GM12878 (cell line): ENCODE results near the gene MAST2. TPM values are rescaled to one million over a fixed set of nuclear protein-coding genes. Genes with fewer than 3 reads are reported as not detected.

Experiments used
- ATAC-seq: fragments of 200-7000 bp; cut with Tn5 transposase; 3 replicates; pipeline ENCODE4 v1.9.1; 2020; ENCODE audit warnings: mild to moderate bottlenecking, moderate library complexity
- BruUV-seq: library from RNA; stranded (reverse); fragments of 400-500 nt; replicated peaks from 2 replicates; lab custom pipeline; 2021; lab: Mats Ljungman, UMichigan
- CTCF ChIA-PET: fragments of 300-600 bp; sonication (Branson Sonifier 250); formaldehyde crosslinking; extraction: SDS; loops from one replicate; lab custom pipeline; 2021; ENCODE audit warnings: inconsistent platforms; lab: Yijun Ruan, JAX
- POLR2A ChIA-PET: fragments of 350-600 bp; formaldehyde crosslinking; extraction: SDS; loops from one replicate; lab custom pipeline; 2021; ENCODE audit warnings: inconsistent platforms; lab: Charles Lee
- RAD21 ChIA-PET: fragments of 300-600 bp; sonication (Branson Sonifier 250); formaldehyde crosslinking; loops from one replicate; lab custom pipeline; 2023; ENCODE audit warnings: antibody characterized with exemption; ENCODE audit not compliant: unreplicated experiment; lab: Charles Lee
- SMC1A ChIA-PET: fragments of 300-600 bp; sonication (Branson Sonifier 250); formaldehyde crosslinking; loops from one replicate; lab custom pipeline; 2023; ENCODE audit not compliant: unreplicated experiment, uncharacterized antibody; lab: Charles Lee
- DNase-seq: peaks from one replicate; pipeline ENCODE4 v3.0.0-alpha.2; 2011; ENCODE audit warnings: low read depth, low spot score
- FAIRE-seq: peaks from 3 replicates; lab custom pipeline; 2011; peaks lifted over from hg19 to GRCh38; lab: Jason Lieb, UNC
- H2AFZ ChIP-seq: 2 replicates; pipeline ENCODE4 v1.6.0; 2011; ENCODE audit warnings: low read depth, low read length, control low read depth; ENCODE audit not compliant: control insufficient read depth
- H3K27ac ChIP-seq: 2 replicates; pipeline ENCODE4 v1.5.1; 2011; ENCODE audit warnings: control low read depth; ENCODE audit not compliant: control insufficient read depth, insufficient read depth
- H3K27me3 ChIP-seq, 2 experiments: replicated peaks in 1 of 2; 2 replicates each; pipeline versions ENCODE4 v1.6.0 to v1.6.1; 2011; ENCODE audit warnings: low read length in 1 of 2; ENCODE audit not compliant: control insufficient read depth in 2 of 2, insufficient read depth in 2 of 2
- H3K36me3 ChIP-seq, 2 experiments: 2 replicates each; pipeline ENCODE4 v1.5.1; 2011; ENCODE audit warnings: low read length in 1 of 2; ENCODE audit not compliant: control insufficient read depth in 2 of 2, insufficient read depth in 2 of 2
- H3K4me1 ChIP-seq: 2 replicates; pipeline ENCODE4 v1.6.1; 2011; ENCODE audit warnings: mild to moderate bottlenecking, low read length, moderate library complexity, mixed read lengths; ENCODE audit not compliant: control insufficient read depth, insufficient read depth
- H3K4me2 ChIP-seq: 2 replicates; pipeline ENCODE4 v1.6.0; 2011; ENCODE audit warnings: control low read depth; ENCODE audit not compliant: control insufficient read depth, insufficient read depth
- H3K4me3 ChIP-seq: fragments of 200-600 bp; sonication (generic); 2 replicates; pipeline ENCODE4 v1.5.1; 2016
- H3K79me2 ChIP-seq: 2 replicates; pipeline ENCODE4 v1.6.0; 2011; ENCODE audit warnings: low read length; ENCODE audit not compliant: control insufficient read depth, insufficient read depth
- H3K9ac ChIP-seq: 2 replicates; pipeline ENCODE4 v1.8.0; 2011; ENCODE audit warnings: low read length, control low read depth, mixed read lengths; ENCODE audit not compliant: control insufficient read depth, insufficient read depth
- H3K9me3 ChIP-seq: replicated peaks from 3 replicates; pipeline ENCODE4 v1.5.1; 2011; ENCODE audit warnings: mild to moderate bottlenecking, low read length; ENCODE audit not compliant: control insufficient read depth, insufficient read depth
- H4K20me1 ChIP-seq: 2 replicates; pipeline ENCODE4 v1.6.0; 2011; ENCODE audit not compliant: control insufficient read depth, insufficient read depth
- ASH2L ChIP-seq: fragments of 300-600, 200-600 bp; sonication (generic); IDR thresholded peaks from 2 replicates; pipeline ENCODE4 v1.6.1; 2017; ENCODE audit warnings: low read depth, mild to moderate bottlenecking, borderline replicate concordance
- FOXK2 ChIP-seq: fragments of 450-650 bp; IDR thresholded peaks from 2 replicates; pipeline ENCODE4 v1.6.1; 2017; ENCODE audit warnings: mild to moderate bottlenecking, moderate library complexity
- GABPA ChIP-seq: IDR thresholded peaks from 2 replicates; pipeline ENCODE4 v1.6.1; 2014; ENCODE audit warnings: antibody characterized with exemption, low read depth, mild to moderate bottlenecking, inconsistent platforms
- HDAC2 ChIP-seq: fragments of 200-600 bp; sonication (generic); IDR thresholded peaks from 2 replicates; pipeline ENCODE4 v1.6.1; 2017
- HDAC6 ChIP-seq: fragments of 200-600 bp; sonication (generic); IDR thresholded peaks from one replicate; pipeline ENCODE4 v1.8.0; 2017; ENCODE audit warnings: antibody characterized with exemption; ENCODE audit not compliant: unreplicated experiment
- MTA2 ChIP-seq: fragments of 450-650 bp; IDR thresholded peaks from 2 replicates; pipeline ENCODE4 v1.6.1; 2016; ENCODE audit warnings: low read depth, mild to moderate bottlenecking, moderate library complexity
- NFIC ChIP-seq: IDR thresholded peaks from 2 replicates; pipeline ENCODE4 v1.6.1; 2012; ENCODE audit warnings: low read depth, mild to moderate bottlenecking, inconsistent platforms, low read length, moderate library complexity
- NR2C2 ChIP-seq: IDR thresholded peaks from 2 replicates; pipeline ENCODE4 v1.6.1; 2011; ENCODE audit warnings: borderline replicate concordance, low read depth; ENCODE audit not compliant: control insufficient read depth, insufficient read length
- SP1 ChIP-seq: IDR thresholded peaks from one replicate; pipeline ENCODE4 v1.6.1; 2011; ENCODE audit warnings: low read depth, low read length
- SREBF2 ChIP-seq: IDR thresholded peaks from 2 replicates; pipeline ENCODE4 v1.6.1; 2012; ENCODE audit warnings: mild to moderate bottlenecking, low read length
- SUZ12 ChIP-seq: fragments of 200-600 bp; sonication (generic); IDR thresholded peaks from one replicate; pipeline ENCODE4 v1.6.1; 2018; ENCODE audit warnings: antibody characterized with exemption, mild to moderate bottlenecking; ENCODE audit not compliant: unreplicated experiment
- ZNF622 ChIP-seq: fragments of 450-650 bp; IDR thresholded peaks from 2 replicates; pipeline ENCODE4 v1.6.1; 2017; ENCODE audit warnings: mild to moderate bottlenecking, inconsistent platforms
- WGBS: methylation state at CpG from one replicate; pipeline ENCODE4 v1.1.6; 2016; ENCODE audit warnings: low lambda C conversion rate; ENCODE audit not compliant: insufficient replicate concordance, insufficient coverage; ENCODE audit errors: missing lambda C conversion rate; 5-methylcytosine and 5-hydroxymethylcytosine counted together
- in situ Hi-C: fragments of 300-500 bp; cut with MboI; formaldehyde crosslinking; loops from 9 replicates; pipeline ENCODE4 v1.14.3; 2018; ENCODE audit warnings: mixed read lengths
- intact Hi-C: fragments of 100-400 bp; cut with micrococcal nuclease; formaldehyde crosslinking; loops from one replicate; pipeline ENCODE4 v1.14.2; 2022; ENCODE audit not compliant: unreplicated experiment
- polyA plus RNA-seq, 11 experiments: library from polyadenylated mRNA; depleted of rRNA in 4 of 11; unstranded in 6 of 11; stranded (reverse) in 5 of 11; fragments of >200 nt; fragmentation: Nextera tagmentation in 4 of 11; fragmentation: Illumina TruSeq in 1 of 11; extraction: Ambion mirVana in 4 of 11; extraction: Trizol in 1 of 11; gene quantifications; 1 replicate in 1 of 11; 2 replicates in 10 of 11; pipeline versions ENCODE4 v1.2.1 to v1.2.3, GENCODE V29; 2011 to 2016; ENCODE audit warnings: inconsistent platforms in 2 of 11, missing spikeins in 2 of 11, low read depth in 1 of 11
- total RNA-seq, 4 experiments: library from RNA; depleted of rRNA in 3 of 4; stranded (reverse); fragments of >200 nt in 3 of 4; fragmentation: Illumina TruSeq in 1 of 4; extraction: Trizol in 1 of 4; gene quantifications; 2 replicates each; pipeline versions ENCODE4 v1.2.1 to v1.2.3, GENCODE V29; 2013 to 2021
- TF ChIP-seq, protein P1 (sequence below): fragments of 150-350 bp; IDR thresholded peaks from 2 replicates; pipeline ENCODE4 v1.6.1; 2016; ENCODE audit warnings: low read depth, low read length
- TF ChIP-seq, protein P2 (sequence below): fragments of 450-650 bp; IDR thresholded peaks from 2 replicates; pipeline ENCODE4 v1.6.1; 2017; ENCODE audit warnings: mild to moderate bottlenecking
- TF ChIP-seq, protein P3 (sequence below): fragments of 450-650 bp; IDR thresholded peaks from 2 replicates; pipeline ENCODE4 v1.6.1; 2018; ENCODE audit warnings: borderline replicate concordance, mild to moderate bottlenecking; ENCODE audit not compliant: partially characterized antibody

MAST2 gene
- total and polyA plus RNA-seq, 10 of the 15 experiments (the other 5 are each of a cell fraction or from before 2014, with no cell fraction given): 1.0 to 28.7 (median 13.8) TPM

DNA sequence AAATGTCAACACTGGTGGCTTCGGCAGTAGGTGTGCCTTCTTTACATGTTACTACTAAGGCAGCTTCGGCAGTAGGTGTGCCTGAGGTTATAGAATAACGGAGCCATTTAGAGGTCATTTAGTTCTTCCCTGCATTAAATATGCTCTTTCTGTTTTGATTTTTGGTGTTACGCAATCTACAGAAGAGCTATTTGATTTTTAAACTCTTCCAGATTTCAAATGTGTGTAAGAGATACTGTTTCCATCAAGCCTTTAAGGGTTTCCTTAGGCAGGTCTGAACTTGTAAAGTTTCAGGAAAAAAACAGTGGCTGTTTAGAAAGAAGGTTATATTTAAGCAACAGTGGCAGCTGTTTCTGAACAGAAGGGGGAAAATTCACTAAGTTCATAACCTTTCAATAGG lies 274.2 kb downstream of the MAST2 start (continued):
- TF ChIP-seq, protein P1, sequence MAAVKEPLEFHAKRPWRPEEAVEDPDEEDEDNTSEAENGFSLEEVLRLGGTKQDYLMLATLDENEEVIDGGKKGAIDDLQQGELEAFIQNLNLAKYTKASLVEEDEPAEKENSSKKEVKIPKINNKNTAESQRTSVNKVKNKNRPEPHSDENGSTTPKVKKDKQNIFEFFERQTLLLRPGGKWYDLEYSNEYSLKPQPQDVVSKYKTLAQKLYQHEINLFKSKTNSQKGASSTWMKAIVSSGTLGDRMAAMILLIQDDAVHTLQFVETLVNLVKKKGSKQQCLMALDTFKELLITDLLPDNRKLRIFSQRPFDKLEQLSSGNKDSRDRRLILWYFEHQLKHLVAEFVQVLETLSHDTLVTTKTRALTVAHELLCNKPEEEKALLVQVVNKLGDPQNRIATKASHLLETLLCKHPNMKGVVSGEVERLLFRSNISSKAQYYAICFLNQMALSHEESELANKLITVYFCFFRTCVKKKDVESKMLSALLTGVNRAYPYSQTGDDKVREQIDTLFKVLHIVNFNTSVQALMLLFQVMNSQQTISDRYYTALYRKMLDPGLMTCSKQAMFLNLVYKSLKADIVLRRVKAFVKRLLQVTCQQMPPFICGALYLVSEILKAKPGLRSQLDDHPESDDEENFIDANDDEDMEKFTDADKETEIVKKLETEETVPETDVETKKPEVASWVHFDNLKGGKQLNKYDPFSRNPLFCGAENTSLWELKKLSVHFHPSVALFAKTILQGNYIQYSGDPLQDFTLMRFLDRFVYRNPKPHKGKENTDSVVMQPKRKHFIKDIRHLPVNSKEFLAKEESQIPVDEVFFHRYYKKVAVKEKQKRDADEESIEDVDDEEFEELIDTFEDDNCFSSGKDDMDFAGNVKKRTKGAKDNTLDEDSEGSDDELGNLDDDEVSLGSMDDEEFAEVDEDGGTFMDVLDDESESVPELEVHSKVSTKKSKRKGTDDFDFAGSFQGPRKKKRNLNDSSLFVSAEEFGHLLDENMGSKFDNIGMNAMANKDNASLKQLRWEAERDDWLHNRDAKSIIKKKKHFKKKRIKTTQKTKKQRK: no peak
- TF ChIP-seq NFIC: no peak
- no peak for TF ChIP-seq MTA2

DNA sequence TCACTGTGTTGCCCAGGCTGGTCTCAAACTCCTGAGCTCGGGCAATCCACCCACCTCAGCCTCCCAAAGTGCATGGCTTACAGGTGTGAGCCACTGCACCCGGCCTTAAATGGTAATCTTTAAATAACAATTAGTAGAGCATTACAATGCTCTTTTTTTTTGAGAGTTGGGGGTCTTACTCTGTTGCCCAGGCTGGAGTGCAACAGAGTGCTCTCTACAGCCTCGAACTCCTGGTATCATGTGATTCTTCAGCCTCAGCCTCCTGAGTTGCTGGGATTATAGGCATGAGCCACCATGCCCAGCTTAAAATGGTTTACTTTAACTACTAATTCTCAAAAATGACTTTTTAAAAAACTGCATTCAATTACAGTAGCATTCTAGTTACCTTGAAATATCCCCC lies 276.8 kb downstream of the MAST2 start:
- Histone ChIP-seq H3K4me1 (no peaks in the 10 kb centered on the region), H3K36me3 (peaks cover 0 to 3% of the 10 kb centered on the region in 2 experiments; a peak in 2 of 4 replicates), H3K4me2 (no peak overlapping the region), H2AFZ (no peak overlapping the region), H3K27ac (no peak overlapping the region), H3K27me3 (no peaks in the 10 kb centered on the region), H4K20me1 (no peaks in the 10 kb centered on the region), H3K9ac (no peak overlapping the region), H3K4me3 (no peak overlapping the region), H3K9me3 (no peaks in the 10 kb centered on the region), H3K79me2 (peaks cover 5% of the 10 kb centered on the region)
- FAIRE-seq: no peak
- SMC1A ChIA-PET: interaction anchor here (0.7 to 1.7 kb wide), 3 partner anchors 9 to 49 kb away, joined by 3 to 6 read pairs (median 5); no protein-coding TSS in a partner anchor
- in situ Hi-C loops: no loop called here
- TF ChIP-seq HDAC6 (no peak), FOXK2 (no peak), ASH2L (no peak), HDAC2 (no peak), GABPA (no peak), ZNF622 (no peak), NR2C2 (no peak), SREBF2 (no peak), SUZ12 (no peak), SP1 (no peak)
- TF ChIP-seq, protein P2, sequence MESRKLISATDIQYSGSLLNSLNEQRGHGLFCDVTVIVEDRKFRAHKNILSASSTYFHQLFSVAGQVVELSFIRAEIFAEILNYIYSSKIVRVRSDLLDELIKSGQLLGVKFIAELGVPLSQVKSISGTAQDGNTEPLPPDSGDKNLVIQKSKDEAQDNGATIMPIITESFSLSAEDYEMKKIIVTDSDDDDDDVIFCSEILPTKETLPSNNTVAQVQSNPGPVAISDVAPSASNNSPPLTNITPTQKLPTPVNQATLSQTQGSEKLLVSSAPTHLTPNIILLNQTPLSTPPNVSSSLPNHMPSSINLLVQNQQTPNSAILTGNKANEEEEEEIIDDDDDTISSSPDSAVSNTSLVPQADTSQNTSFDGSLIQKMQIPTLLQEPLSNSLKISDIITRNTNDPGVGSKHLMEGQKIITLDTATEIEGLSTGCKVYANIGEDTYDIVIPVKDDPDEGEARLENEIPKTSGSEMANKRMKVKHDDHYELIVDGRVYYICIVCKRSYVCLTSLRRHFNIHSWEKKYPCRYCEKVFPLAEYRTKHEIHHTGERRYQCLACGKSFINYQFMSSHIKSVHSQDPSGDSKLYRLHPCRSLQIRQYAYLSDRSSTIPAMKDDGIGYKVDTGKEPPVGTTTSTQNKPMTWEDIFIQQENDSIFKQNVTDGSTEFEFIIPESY: no peak
- TF ChIP-seq, protein P3, sequence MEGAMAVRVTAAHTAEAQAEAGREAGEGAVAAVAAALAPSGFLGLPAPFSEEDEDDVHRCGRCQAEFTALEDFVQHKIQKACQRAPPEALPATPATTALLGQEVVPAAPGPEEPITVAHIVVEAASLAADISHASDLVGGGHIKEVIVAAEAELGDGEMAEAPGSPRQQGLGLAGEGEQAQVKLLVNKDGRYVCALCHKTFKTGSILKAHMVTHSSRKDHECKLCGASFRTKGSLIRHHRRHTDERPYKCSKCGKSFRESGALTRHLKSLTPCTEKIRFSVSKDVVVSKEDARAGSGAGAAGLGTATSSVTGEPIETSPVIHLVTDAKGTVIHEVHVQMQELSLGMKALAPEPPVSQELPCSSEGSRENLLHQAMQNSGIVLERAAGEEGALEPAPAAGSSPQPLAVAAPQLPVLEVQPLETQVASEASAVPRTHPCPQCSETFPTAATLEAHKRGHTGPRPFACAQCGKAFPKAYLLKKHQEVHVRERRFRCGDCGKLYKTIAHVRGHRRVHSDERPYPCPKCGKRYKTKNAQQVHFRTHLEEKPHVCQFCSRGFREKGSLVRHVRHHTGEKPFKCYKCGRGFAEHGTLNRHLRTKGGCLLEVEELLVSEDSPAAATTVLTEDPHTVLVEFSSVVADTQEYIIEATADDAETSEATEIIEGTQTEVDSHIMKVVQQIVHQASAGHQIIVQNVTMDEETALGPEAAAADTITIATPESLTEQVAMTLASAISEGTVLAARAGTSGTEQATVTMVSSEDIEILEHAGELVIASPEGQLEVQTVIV: no peak
- RAD21 ChIA-PET: no interaction called here
- BruUV-seq: no TSS peak
- no peak for ATAC-seq
- WGBS: 99% methylated on average over 3 of the region's 3 CpGs
- no peak for DNase-seq
- intact Hi-C loops: no loop called here
- CTCF ChIA-PET: interaction anchor here (1.2 to 2.3 kb wide), 2 partner anchors 12 to 17 kb away, joined by 3 to 10 read pairs; no protein-coding TSS in a partner anchor
- POLR2A ChIA-PET: interaction anchor here (1.1 kb wide), 1 partner anchor 20 kb away, joined by 3 read pairs; no protein-coding TSS in a partner anchor
